DND-41 (cell line): Measurements from ENCODE around the gene SPOCD1.

Source experiments
- EZH2 ChIP-seq: IDR thresholded peaks from 3 replicates; pipeline ENCODE4 v1.6.1; 2012; ENCODE audit warnings: borderline replicate concordance, low read depth, mild to moderate bottlenecking, moderate library complexity, low read length, inconsistent platforms; ENCODE audit not compliant: severe bottlenecking
- TF ChIP-seq, protein P1 (sequence below): IDR thresholded peaks from 2 replicates; pipeline ENCODE4 v1.5.1; 2012; ENCODE audit warnings: borderline replicate concordance, low read length, moderate library complexity, mild to moderate bottlenecking; ENCODE audit not compliant: poor library complexity, severe bottlenecking; ENCODE audit errors: extremely low read depth

DNA sequence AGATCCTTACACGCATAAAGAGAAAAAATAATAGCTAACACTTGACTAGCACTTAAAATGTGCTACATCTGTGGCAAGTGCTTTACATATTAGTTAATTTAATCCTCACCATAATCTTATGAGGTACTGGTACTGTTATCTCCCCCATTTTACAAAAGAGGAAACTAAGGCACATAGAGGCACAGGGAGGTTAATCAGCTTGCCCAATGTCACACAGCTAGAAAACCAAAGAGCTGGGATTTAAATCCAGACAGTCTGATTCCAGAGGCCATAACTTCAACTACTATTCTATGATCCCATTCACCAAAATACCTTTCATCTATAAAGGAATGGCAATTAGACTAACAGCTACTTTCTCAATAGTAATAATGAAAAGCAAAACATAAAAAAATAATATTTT, 11.7 kb downstream of the SPOCD1 start:
- TF ChIP-seq, protein P1, sequence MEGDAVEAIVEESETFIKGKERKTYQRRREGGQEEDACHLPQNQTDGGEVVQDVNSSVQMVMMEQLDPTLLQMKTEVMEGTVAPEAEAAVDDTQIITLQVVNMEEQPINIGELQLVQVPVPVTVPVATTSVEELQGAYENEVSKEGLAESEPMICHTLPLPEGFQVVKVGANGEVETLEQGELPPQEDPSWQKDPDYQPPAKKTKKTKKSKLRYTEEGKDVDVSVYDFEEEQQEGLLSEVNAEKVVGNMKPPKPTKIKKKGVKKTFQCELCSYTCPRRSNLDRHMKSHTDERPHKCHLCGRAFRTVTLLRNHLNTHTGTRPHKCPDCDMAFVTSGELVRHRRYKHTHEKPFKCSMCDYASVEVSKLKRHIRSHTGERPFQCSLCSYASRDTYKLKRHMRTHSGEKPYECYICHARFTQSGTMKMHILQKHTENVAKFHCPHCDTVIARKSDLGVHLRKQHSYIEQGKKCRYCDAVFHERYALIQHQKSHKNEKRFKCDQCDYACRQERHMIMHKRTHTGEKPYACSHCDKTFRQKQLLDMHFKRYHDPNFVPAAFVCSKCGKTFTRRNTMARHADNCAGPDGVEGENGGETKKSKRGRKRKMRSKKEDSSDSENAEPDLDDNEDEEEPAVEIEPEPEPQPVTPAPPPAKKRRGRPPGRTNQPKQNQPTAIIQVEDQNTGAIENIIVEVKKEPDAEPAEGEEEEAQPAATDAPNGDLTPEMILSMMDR: no peak
- no peak for TF ChIP-seq EZH2
